Type B pancreatic cell (in vitro differentiated cells): Measurements from ENCODE around the gene IRF2BP2. TPM values are rescaled to one million over a fixed set of nuclear protein-coding genes. Genes with fewer than 3 reads are reported as not detected.

Experiments
- DNase-seq: peaks from one replicate; pipeline ENCODE4 v3.0.0; 2021; ENCODE audit warnings: mixed read lengths; ENCODE audit not compliant: unreplicated experiment; ENCODE audit errors: extremely low spot score
- H3K27ac Mint-ChIP-seq: 2 replicates; pipeline ENCODE4 v1.8.0; 2021; ENCODE audit warnings: mild to moderate bottlenecking, mixed read lengths
- H3K27me3 Mint-ChIP-seq: 2 replicates; pipeline ENCODE4 v1.8.0; 2021; ENCODE audit warnings: mixed read lengths
- H3K36me3 Mint-ChIP-seq: 2 replicates; pipeline ENCODE4 v1.8.0; 2021; ENCODE audit warnings: mixed read lengths
- H3K4me1 Mint-ChIP-seq: one replicate; pipeline ENCODE4 v1.8.0; 2021; ENCODE audit warnings: mixed read lengths; ENCODE audit not compliant: unreplicated experiment
- H3K4me3 Mint-ChIP-seq: 2 replicates; pipeline ENCODE4 v1.8.0; 2021; ENCODE audit warnings: mild to moderate bottlenecking, mixed read lengths
- H3K9me3 Mint-ChIP-seq: 2 replicates; pipeline ENCODE4 v1.8.0; 2021; ENCODE audit warnings: mixed read lengths
- CTCF ChIP-seq: fragments of 200-600 bp; sonication (generic); conservative IDR thresholded peaks from 2 replicates; pipeline ENCODE4 v1.5.0; 2021; ENCODE audit warnings: antibody characterized with exemption, mild to moderate bottlenecking
- total RNA-seq: library from RNA; stranded (reverse); gene quantifications from 2 replicates; pipeline ENCODE4 v1.2.1, GENCODE V29; 2021; ENCODE audit warnings: low replicate concordance

IRF2BP2 gene
- total RNA-seq, 1 donor from 2014 or later, result 181 TPM

- peak overlapping the region; percentile 99 for H3K27ac Mint-ChIP-seq
- peak overlapping the region; percentile 86 for H3K4me3 Mint-ChIP-seq
- TF ChIP-seq CTCF, result no peak
- no peak for DNase-seq
- H3K36me3 Mint-ChIP-seq, result peaks cover 18% of the 10 kb centered on the region
- peaks cover 42% of the 10 kb centered on the region for H3K4me1 Mint-ChIP-seq
- H3K9me3 Mint-ChIP-seq, result no peaks in the 10 kb centered on the region
- peaks cover 8% of the 10 kb centered on the region for H3K27me3 Mint-ChIP-seq
Observed at GRCh38 chr1:234611847-234612351, 1.9 kb upstream of the IRF2BP2 start.

- no peak for TF ChIP-seq CTCF
Observed at GRCh38 chr1:234611225-234611846, 1.4 kb upstream of the IRF2BP2 start.

GRCh38 chr1:234610666-234611224, 767 bp upstream of the IRF2BP2 start:
- peak overlapping the region; percentile 99 for H3K27ac Mint-ChIP-seq
- H3K4me3 Mint-ChIP-seq, result peak overlapping the region; percentile 96
- no peaks in the 10 kb centered on the region for H3K9me3 Mint-ChIP-seq
- H3K27me3 Mint-ChIP-seq, result peaks cover 8% of the 10 kb centered on the region
- H3K4me1 Mint-ChIP-seq, result peaks cover 35% of the 10 kb centered on the region
- peaks cover 29% of the 10 kb centered on the region for H3K36me3 Mint-ChIP-seq
- TF ChIP-seq CTCF, result peak; percentile 45
- peak; percentile 92 for DNase-seq

More at GRCh38 chr1:234611225-234611846, 1.4 kb upstream of the IRF2BP2 start:
- no peak for DNase-seq
- peaks cover 8% of the 10 kb centered on the region for H3K27me3 Mint-ChIP-seq
- H3K4me1 Mint-ChIP-seq, result peaks cover 36% of the 10 kb centered on the region
- H3K36me3 Mint-ChIP-seq, result peaks cover 23% of the 10 kb centered on the region
- H3K27ac Mint-ChIP-seq, result peak overlapping the region; percentile 99
- no peaks in the 10 kb centered on the region for H3K9me3 Mint-ChIP-seq
- H3K4me3 Mint-ChIP-seq, result peak overlapping the region; percentile 86

GRCh38 chr1:234609691-234610042, 311 bp downstream of the IRF2BP2 start:
- peaks cover 35% of the 10 kb centered on the region for H3K4me1 Mint-ChIP-seq
- no peak overlapping the region for H3K27ac Mint-ChIP-seq
- no peaks in the 10 kb centered on the region for H3K9me3 Mint-ChIP-seq
- no peak for TF ChIP-seq CTCF
- peaks cover 38% of the 10 kb centered on the region for H3K36me3 Mint-ChIP-seq
- no peak for DNase-seq
- H3K27me3 Mint-ChIP-seq, result peaks cover 8% of the 10 kb centered on the region
- peak overlapping the region; percentile 96 for H3K4me3 Mint-ChIP-seq

GRCh38 chr1:234608911-234609690, 877 bp downstream of the IRF2BP2 start:
- Mint-ChIP-seq H3K4me3 (peak overlapping the region; percentile 77), H3K27ac (no peak overlapping the region), H3K9me3 (no peaks in the 10 kb centered on the region), H3K4me1 (peaks cover 31% of the 10 kb centered on the region), H3K27me3 (peaks cover 8% of the 10 kb centered on the region), H3K36me3 (peaks cover 40% of the 10 kb centered on the region)
- peak; percentile 72 for DNase-seq
- TF ChIP-seq CTCF, result no peak
